H1 (cell line): ENCODE data around the gene IL2RG. TPM values are rescaled to one million over a fixed set of nuclear protein-coding genes. Genes with fewer than 3 reads are reported as not detected.

Experiments used
- CTCF ChIA-PET: fragments of 300-600 bp; sonication (Branson Sonifier 250); formaldehyde crosslinking; loops from one replicate; lab custom pipeline; 2021; ENCODE audit not compliant: partially characterized antibody; lab: Charles Lee
- POLR2A ChIA-PET: fragments of 300-600 bp; sonication (Branson Sonifier 250); formaldehyde crosslinking; loops from one replicate; lab custom pipeline; 2021; ENCODE audit warnings: inconsistent platforms; ENCODE audit not compliant: partially characterized antibody; lab: Charles Lee
- DNase-seq, 2 experiments: peaks; one replicate each; pipeline versions ENCODE4 v3.0.0 to v3.0.0-alpha.2; 2010 to 2022; ENCODE audit warnings: low spot score in 2 of 2, low read depth in 1 of 2, mixed read lengths in 1 of 2
- FAIRE-seq: peaks from 2 replicates; lab custom pipeline; 2011; peaks lifted over from hg19 to GRCh38; lab: Jason Lieb, UNC
- H2AFZ ChIP-seq: 2 replicates; pipeline ENCODE4 v1.8.1; 2012; ENCODE audit warnings: low read length, inconsistent platforms
- H2AK5ac ChIP-seq: 2 replicates; pipeline ENCODE4 v1.6.1; 2013; ENCODE audit warnings: low read depth, low read length
- H2BK120ac ChIP-seq: replicated peaks from 2 replicates; pipeline ENCODE3; 2013; ENCODE audit warnings: low read depth, low read length, inconsistent platforms
- H2BK12ac ChIP-seq: 2 replicates; pipeline ENCODE4 v1.6.1; 2013; ENCODE audit warnings: low read depth, low read length
- H2BK15ac ChIP-seq: 2 replicates; pipeline ENCODE4 v1.6.1; 2013; ENCODE audit warnings: low read length
- H2BK20ac ChIP-seq: 2 replicates; pipeline ENCODE4 v1.6.1; 2013; ENCODE audit warnings: low read length
- H2BK5ac ChIP-seq: 2 replicates; pipeline ENCODE4 v1.6.1; 2013; ENCODE audit warnings: low read depth, low read length
- H3K14ac ChIP-seq: 2 replicates; pipeline ENCODE4 v1.6.1; 2013; ENCODE audit warnings: inconsistent platforms; ENCODE audit not compliant: insufficient read length
- H3K18ac ChIP-seq: 2 replicates; pipeline ENCODE4 v1.6.1; 2013; ENCODE audit warnings: low read length; ENCODE audit errors: extremely low read depth
- H3K23ac ChIP-seq: 2 replicates; pipeline ENCODE4 v1.6.1; 2013; ENCODE audit warnings: inconsistent platforms; ENCODE audit not compliant: insufficient read length
- H3K23me2 ChIP-seq: 2 replicates; pipeline ENCODE4 v1.6.1; 2013; ENCODE audit warnings: low read depth, low read length
- H3K27ac ChIP-seq: 2 replicates; pipeline ENCODE4 v1.6.1; 2011; ENCODE audit warnings: low read depth, low read length, inconsistent platforms
- H3K27me3 ChIP-seq, 4 experiments: replicated peaks in 1 of 4; 1 replicate in 1 of 4; 2 replicates in 3 of 4; pipeline versions ENCODE4 v1.6.1 to v1.8.1; 2011 to 2013; ENCODE audit warnings: low read length in 3 of 4, mild to moderate bottlenecking in 3 of 4, inconsistent platforms in 2 of 4, mixed read lengths in 2 of 4, moderate library complexity in 1 of 4; ENCODE audit not compliant: control insufficient read depth in 3 of 4, insufficient read depth in 3 of 4; ENCODE audit errors: extremely low read depth in 1 of 4
- H3K36me3 ChIP-seq, 4 experiments: 2 replicates each; pipeline versions ENCODE4 v1.6.1 to v1.8.1; 2011 to 2013; ENCODE audit warnings: mild to moderate bottlenecking in 4 of 4, low read length in 3 of 4, moderate library complexity in 2 of 4, control low read depth in 1 of 4, inconsistent platforms in 1 of 4; ENCODE audit not compliant: insufficient read depth in 4 of 4, control insufficient read depth in 2 of 4
- H3K4ac ChIP-seq: replicated peaks from 2 replicates; pipeline ENCODE3; 2013; ENCODE audit warnings: low read length, low read depth, mixed read lengths, inconsistent platforms; ENCODE audit not compliant: insufficient read length
- H3K4me1 ChIP-seq, 4 experiments: replicated peaks in 1 of 4; 1 replicate in 1 of 4; 2 replicates in 3 of 4; pipeline versions ENCODE4 v1.6.1 to v1.8.1; 2011 to 2013; ENCODE audit warnings: low read length in 3 of 4, inconsistent platforms in 2 of 4, mixed read lengths in 1 of 4; ENCODE audit not compliant: insufficient read depth in 4 of 4, control insufficient read depth in 3 of 4
- H3K4me2 ChIP-seq, 2 experiments: 2 replicates each; pipeline versions ENCODE4 v1.6.1 to v1.8.1; 2011 to 2013; ENCODE audit warnings: low read depth in 2 of 2, low read length in 2 of 2, control low read depth in 1 of 2, inconsistent platforms in 1 of 2, mild to moderate bottlenecking in 1 of 2; ENCODE audit not compliant: insufficient read depth in 1 of 2
- H3K4me3 ChIP-seq, 4 experiments: fragments of 200-600, 300-600 bp in 1 of 4; sonication (generic), shearing (Covaris generic), sonication (Bioruptor Twin) in 1 of 4; 2 replicates each; pipeline versions ENCODE4 v1.5.1 to v1.8.1; 2011 to 2016; ENCODE audit warnings: low read length in 4 of 4, low read depth in 3 of 4, control low read depth in 2 of 4, inconsistent platforms in 2 of 4, mild to moderate bottlenecking in 2 of 4, mixed read lengths in 1 of 4, moderate library complexity in 1 of 4; ENCODE audit not compliant: insufficient read depth in 2 of 4; ENCODE audit errors: extremely low read depth in 1 of 4
- H3K56ac ChIP-seq: replicated peaks from 2 replicates; pipeline ENCODE3; 2013; ENCODE audit warnings: low read depth, mild to moderate bottlenecking, mixed read lengths, low read length, inconsistent platforms; ENCODE audit not compliant: insufficient read length
- H3K79me1 ChIP-seq: 2 replicates; pipeline ENCODE4 v1.6.1; 2013; ENCODE audit warnings: low read depth, low read length, control low read depth
- H3K79me2 ChIP-seq, 2 experiments: 2 replicates each; pipeline versions ENCODE4 v1.6.1 to v1.8.1; 2012 to 2013; ENCODE audit warnings: low read length in 2 of 2, mild to moderate bottlenecking in 2 of 2, inconsistent platforms in 1 of 2; ENCODE audit not compliant: insufficient read depth in 2 of 2, control insufficient read depth in 1 of 2
- H3K9ac ChIP-seq, 4 experiments: replicated peaks in 1 of 4; 1 replicate in 1 of 4; 2 replicates in 3 of 4; pipeline versions ENCODE4 v1.6.1 to v1.8.1; 2011 to 2013; ENCODE audit warnings: low read depth in 3 of 4, low read length in 3 of 4, control low read depth in 2 of 4, mild to moderate bottlenecking in 2 of 4, moderate library complexity in 2 of 4, inconsistent platforms in 1 of 4; ENCODE audit errors: extremely low read depth in 1 of 4
- H3K9me3 ChIP-seq, 2 experiments: 2 replicates each; pipeline versions ENCODE4 v1.6.1 to v1.8.1; 2012 to 2013; ENCODE audit warnings: mild to moderate bottlenecking in 2 of 2, moderate library complexity in 2 of 2, control low read depth in 1 of 2, inconsistent platforms in 1 of 2, low read depth in 1 of 2, low read length in 1 of 2, mixed read lengths in 1 of 2; ENCODE audit not compliant: insufficient read depth in 2 of 2
- H4K20me1 ChIP-seq, 2 experiments: replicated peaks in 1 of 2; 2 replicates each; pipeline versions ENCODE3 to v1.8.1; 2011 to 2013; ENCODE audit warnings: inconsistent platforms in 2 of 2, low read length in 2 of 2, mild to moderate bottlenecking in 1 of 2; ENCODE audit not compliant: insufficient read depth in 2 of 2, control insufficient read depth in 1 of 2
- H4K5ac ChIP-seq: 2 replicates; pipeline ENCODE4 v1.6.1; 2013; ENCODE audit warnings: low read length, low read depth, mixed read lengths, inconsistent platforms; ENCODE audit not compliant: insufficient read length
- H4K8ac ChIP-seq: 2 replicates; pipeline ENCODE4 v1.8.0; 2013; ENCODE audit warnings: mild to moderate bottlenecking, moderate library complexity, low read length, inconsistent platforms; ENCODE audit not compliant: insufficient read depth; ENCODE audit errors: extremely low read depth
- H4K91ac ChIP-seq: replicated peaks from 2 replicates; pipeline ENCODE3; 2013; ENCODE audit warnings: low read length, mixed read lengths, inconsistent platforms; ENCODE audit not compliant: insufficient read length
- CEBPB ChIP-seq: IDR thresholded peaks from 2 replicates; pipeline ENCODE4 v1.6.1; 2012; ENCODE audit warnings: low read depth, low read length
- E2F6 ChIP-seq: IDR thresholded peaks from 2 replicates; pipeline ENCODE4 v1.6.1; 2012; ENCODE audit warnings: inconsistent platforms
- GABPA ChIP-seq: IDR thresholded peaks from 2 replicates; pipeline ENCODE4 v1.6.1; 2011; ENCODE audit warnings: mild to moderate bottlenecking, low read length, moderate library complexity, borderline replicate concordance; ENCODE audit not compliant: insufficient read depth
- JUN ChIP-seq: IDR thresholded peaks from 2 replicates; pipeline ENCODE4 v1.6.1; 2011; ENCODE audit warnings: low read depth, mild to moderate bottlenecking, improper control_type of control experiment, low read length
- KDM5A ChIP-seq: fragments of 200-600 bp; IDR thresholded peaks from 2 replicates; pipeline ENCODE4 v1.7.1; 2012; ENCODE audit warnings: mild to moderate bottlenecking, low read length, inconsistent platforms, mixed read lengths
- PHF8 ChIP-seq: fragments of 200-600 bp; sonication (generic); conservative IDR thresholded peaks from 2 replicates; pipeline ENCODE4 v1.7.1; 2012; ENCODE audit warnings: low read depth, mild to moderate bottlenecking, inconsistent platforms, low read length, moderate library complexity
- POU5F1 ChIP-seq: IDR thresholded peaks from 2 replicates; pipeline ENCODE4 v1.6.1; 2011; ENCODE audit warnings: low read depth, mild to moderate bottlenecking, low read length, moderate library complexity
- RBBP5 ChIP-seq: IDR thresholded peaks from 2 replicates; pipeline ENCODE4 v1.7.1; 2012; ENCODE audit warnings: low read depth, mild to moderate bottlenecking, inconsistent platforms, low read length, moderate library complexity, borderline replicate concordance
- SAP30 ChIP-seq: fragments of 300-600 bp; sonication (generic); IDR thresholded peaks from 2 replicates; pipeline ENCODE4 v1.7.1; 2012; ENCODE audit warnings: low read length, moderate library complexity, mild to moderate bottlenecking, inconsistent platforms; ENCODE audit not compliant: insufficient read depth, insufficient replicate concordance
- SIN3A ChIP-seq, 2 experiments: IDR thresholded peaks in 1 of 2; conservative IDR thresholded peaks in 1 of 2; 2 replicates each; pipeline ENCODE4 v1.6.1; 2011 to 2012; ENCODE audit warnings: low read length in 2 of 2, improper control_type of control experiment in 1 of 2, low read depth in 1 of 2, mild to moderate bottlenecking in 1 of 2
- TBP ChIP-seq: IDR thresholded peaks from 2 replicates; pipeline ENCODE4 v1.6.1; 2011; ENCODE audit warnings: low read depth, low read length, improper control_type of control experiment
- WGBS, 2 experiments: shearing (Covaris generic) in 1 of 2; methylation state at CpG; one replicate each; pipeline versions ENCODE4 v1.1.6 to v1.1.7; 2013 to 2015; ENCODE audit warnings: low lambda C conversion rate in 2 of 2, mixed read lengths in 2 of 2, inconsistent platforms in 1 of 2, low coverage in 1 of 2, missing lambda C conversion rate in 1 of 2; ENCODE audit not compliant: insufficient replicate concordance in 2 of 2, insufficient coverage in 1 of 2, insufficient read length in 1 of 2; ENCODE audit errors: extremely low coverage in 1 of 2, missing lambda C conversion rate in 1 of 2; 5-methylcytosine and 5-hydroxymethylcytosine counted together
- polyA plus RNA-seq, 7 experiments: library from polyadenylated mRNA; depleted of rRNA in 3 of 7; stranded (reverse) in 5 of 7; unstranded in 2 of 7; fragments of >200 nt in 5 of 7; fragments of 200-250 nt in 2 of 7; gene quantifications; 1 replicate in 5 of 7; 2 replicates in 1 of 7; 4 replicates in 1 of 7; pipeline versions ENCODE4 v1.2.1 to v1.2.3, GENCODE V29; 2011 to 2013; ENCODE audit warnings: missing spikeins in 2 of 7, mixed read lengths in 2 of 7
- total RNA-seq: library from RNA; stranded (reverse); fragmentation: NEBNext Ultra II Directional; extraction: Animal tissue kit (Norgen Biotek cat#: 25700); gene quantifications from 2 replicates; pipeline ENCODE4 v1.2.1, GENCODE V29; 2021

The IL2RG gene
- total and polyA plus RNA-seq, 2 of the 8 experiments (the other 6 are each of a cell fraction or from before 2014, with no cell fraction given) = not detected

- H4K91ac ChIP-seq = no peak overlapping the region
- H3K9ac ChIP-seq = no peak overlapping the region
These were observed 6.0 kb upstream of the IL2RG start for GRCh38 chrX:71117358-71117757.

More at GRCh38 chrX:71117358-71117757, 6.0 kb upstream of the IL2RG start:
- H3K4me2 ChIP-seq = peak overlapping the region; percentile 66 to 91
- no peak overlapping the region for H4K5ac ChIP-seq
- no peaks in the 10 kb centered on the region for H3K9me3 ChIP-seq
- no peak overlapping the region for H2BK12ac ChIP-seq
- no peak overlapping the region for H2BK120ac ChIP-seq
- peak overlapping the region in 1 of 4 experiments; percentile 84; a peak in 2 of 8 replicates for H3K4me3 ChIP-seq
- H4K8ac ChIP-seq = no peak overlapping the region
- no peak overlapping the region for H2BK15ac ChIP-seq
- peaks cover 0 to 3% (median 0%) of the 10 kb centered on the region in 4 experiments; a peak in 1 of 7 replicates for H3K27me3 ChIP-seq
- H3K14ac ChIP-seq = no peak overlapping the region
- peaks cover 0 to 6% (median 2%) of the 10 kb centered on the region in 4 experiments; a peak in 3 of 7 replicates for H3K4me1 ChIP-seq
- CTCF ChIA-PET = interaction anchor here (0.8 to 2.8 kb wide), 3 partner anchors 13 to 18 kb away, joined by 3 to 13 read pairs (median 4); no protein-coding TSS in a partner anchor
- no peak overlapping the region for H2BK20ac ChIP-seq
- DNase-seq (no peak), FAIRE-seq (no peak)
- 81% methylated on average over 10 of the region's 10 CpGs; no CpG with 5 or more reads in 1 of the 2 experiments for WGBS, 2 experiments
- H2BK5ac ChIP-seq = no peak overlapping the region
- peaks cover 0 to 19% (median 9%) of the 10 kb centered on the region in 4 experiments; a peak in 6 of 8 replicates for H3K36me3 ChIP-seq
- no peak overlapping the region for H3K56ac ChIP-seq
- H3K4ac ChIP-seq = no peak overlapping the region
- POLR2A ChIA-PET = interaction anchor here (1.2 to 2.7 kb wide), 6 partner anchors 14 to 64 kb away, joined by 3 to 17 read pairs (median 7); partner anchors contain the start of gene FOXO4
- H4K20me1 ChIP-seq = peaks cover 0 to 2% of the 10 kb centered on the region in 2 experiments
- H3K18ac ChIP-seq = no peak overlapping the region
- no peak overlapping the region for H2AFZ ChIP-seq
- H2AK5ac ChIP-seq = no peak overlapping the region
- H3K79me2 ChIP-seq = no peaks in the 10 kb centered on the region
- no peaks in the 10 kb centered on the region for H3K79me1 ChIP-seq
- no peak overlapping the region for H3K23ac ChIP-seq
- no peaks in the 10 kb centered on the region; the same call in 1 of the 2 replicates for H3K23me2 ChIP-seq
- TF ChIP-seq JUN (no peak), CEBPB (no peak), PHF8 (no peak), SIN3A (conservative IDR thresholded peaks at IDR 0.05 in 1 of 2, IDR thresholded peaks at IDR 0.05 in 1 of 2; ENCODE audit: low read depth in 1 of 2, low read length in 2 of 2) (no peak), GABPA (no peak), RBBP5 (no peak), POU5F1 (no peak), E2F6 (no peak), KDM5A (no peak), TBP (no peak), SAP30 (no peak)
- TF ChIP-seq, all 59 proteins: peak for 0
- H3K27ac ChIP-seq = no peak overlapping the region
